HG02763 (cell line): Measurements from ENCODE around the gene NANOS1.

Experiments
- ATAC-seq: cut with Tn5 transposase; IDR thresholded peaks from one replicate; pipeline ENCODE4 v1.9.1; 2021; ENCODE audit warnings: mild to moderate bottlenecking, moderate library complexity; ENCODE audit not compliant: unreplicated experiment

NANOS1 gene

DNA sequence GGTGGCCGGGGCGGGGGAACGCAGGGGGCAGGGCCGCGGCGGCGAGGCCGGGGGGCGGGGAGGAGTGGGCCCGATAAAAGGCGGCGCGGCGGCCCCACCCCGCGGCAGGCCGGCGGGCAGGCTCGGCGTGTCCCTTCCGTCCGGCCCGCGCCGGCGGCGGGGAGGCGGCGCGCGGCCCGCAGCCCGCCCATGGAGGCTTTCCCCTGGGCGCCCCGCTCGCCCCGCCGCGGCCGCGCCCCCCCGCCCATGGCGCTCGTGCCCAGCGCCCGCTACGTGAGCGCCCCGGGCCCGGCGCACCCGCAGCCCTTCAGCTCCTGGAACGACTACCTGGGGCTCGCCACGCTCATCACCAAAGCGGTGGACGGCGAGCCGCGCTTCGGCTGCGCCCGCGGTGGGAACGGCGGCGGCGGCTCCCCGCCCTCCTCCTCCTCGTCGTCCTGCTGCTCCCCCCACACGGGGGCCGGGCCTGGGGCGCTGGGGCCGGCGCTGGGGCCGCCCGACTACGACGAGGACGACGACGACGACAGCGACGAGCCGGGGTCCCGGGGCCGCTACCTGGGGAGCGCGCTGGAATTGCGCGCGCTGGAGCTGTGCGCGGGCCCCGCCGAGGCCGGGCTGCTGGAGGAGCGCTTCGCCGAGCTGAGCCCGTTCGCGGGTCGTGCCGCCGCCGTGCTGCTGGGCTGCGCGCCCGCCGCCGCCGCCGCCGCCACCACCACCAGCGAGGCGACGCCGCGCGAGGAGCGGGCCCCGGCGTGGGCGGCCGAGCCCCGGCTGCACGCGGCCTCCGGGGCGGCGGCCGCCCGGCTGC is at the start of gene NANOS1:
Gene NANOS1, plus strand, starts transcription at position 102 of the 808 bp plus-strand sequence. Its CDS starts 88 bp downstream, at position 190.
- ATAC-seq, result peak; percentile 20

DNA sequence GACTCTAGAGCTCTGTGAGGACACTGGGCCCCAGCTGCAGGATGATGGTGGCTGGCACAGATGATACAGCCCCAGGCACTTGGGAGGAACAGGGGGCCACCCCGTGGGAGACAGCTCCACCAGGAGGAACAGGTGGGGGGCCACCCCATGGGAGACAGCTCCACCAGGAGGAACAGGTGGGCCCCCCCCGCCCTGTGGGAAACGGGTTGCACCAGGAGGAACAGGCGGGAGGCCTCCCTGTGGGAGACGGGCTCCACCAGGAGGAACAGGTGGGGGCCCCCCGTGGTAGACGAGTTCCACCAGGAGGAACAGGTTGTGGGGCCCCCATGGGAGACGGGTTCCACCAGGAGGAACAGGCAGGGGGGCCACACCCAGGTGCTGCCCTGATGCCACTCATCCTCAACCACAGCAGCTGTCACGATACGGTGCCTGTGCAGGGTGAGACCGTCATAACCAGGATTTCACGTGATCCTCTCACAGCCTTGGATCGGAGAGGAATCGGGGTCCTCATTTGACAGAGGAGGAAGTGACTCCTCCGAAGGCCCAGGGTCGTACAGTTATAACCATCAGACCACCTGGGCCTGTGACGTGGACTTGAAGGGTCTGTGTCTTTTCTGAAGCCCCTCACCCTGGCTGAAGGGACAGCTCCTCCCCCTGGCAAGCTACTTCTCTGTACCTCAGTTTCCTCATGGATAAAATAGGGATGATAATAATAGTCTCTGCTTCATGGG is 49.2 kb upstream of the NANOS1 start:
- ATAC-seq, result no peak

- ATAC-seq, result no peak
Observed at GRCh38 chr10:118980870-118981269, 48.6 kb upstream of the NANOS1 start.

- ATAC-seq, result no peak
Observed at GRCh38 chr10:118981946-118982345, 47.6 kb upstream of the NANOS1 start.

GRCh38 chr10:118982366-118982765 is 47.1 kb upstream of the NANOS1 start:
- ATAC-seq, result no peak

DNA sequence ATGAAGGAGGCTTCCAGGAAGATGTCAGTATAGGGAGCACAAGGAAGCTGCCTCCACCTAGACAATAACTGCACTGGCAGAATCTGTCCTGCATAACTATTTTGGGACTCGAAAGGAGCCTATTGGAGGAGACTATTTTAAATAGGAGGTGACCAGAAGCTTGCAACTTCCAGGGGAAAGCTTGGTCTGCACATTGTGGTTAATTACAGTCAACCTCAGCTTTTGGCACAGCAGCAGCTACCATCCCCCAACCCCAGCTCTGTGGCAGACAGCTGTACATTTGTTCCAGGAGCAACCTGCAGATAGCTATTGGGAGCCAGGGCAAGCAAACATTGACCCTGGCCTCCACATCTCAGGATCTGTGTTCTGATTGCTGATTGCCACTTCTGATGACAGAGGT is 46.3 kb upstream of the NANOS1 start:
- no peak for ATAC-seq

GRCh38 chr10:118985576-118985975 is 43.9 kb upstream of the NANOS1 start:
- ATAC-seq, result no peak

GRCh38 chr10:118986815-118987790 is 42.4 kb upstream of the NANOS1 start:
- no peak for ATAC-seq

DNA sequence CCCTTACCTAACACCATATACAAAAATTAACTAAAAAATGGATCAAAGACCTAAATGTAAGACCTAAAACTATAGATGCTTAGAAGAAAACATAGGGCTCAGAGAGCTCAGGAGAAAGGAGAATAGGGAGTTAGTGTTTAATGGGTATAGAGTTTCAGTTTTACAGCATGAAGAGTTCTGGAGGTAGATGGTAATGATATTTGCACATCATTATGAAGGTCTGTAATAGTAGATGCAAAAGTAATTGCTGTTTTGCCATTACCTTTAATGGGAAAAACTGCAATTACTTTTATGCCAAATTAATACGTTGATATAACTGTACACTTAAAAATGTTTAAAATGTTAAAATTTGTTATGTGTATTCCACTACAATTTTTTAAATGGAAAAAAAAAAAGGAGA is 39.2 kb upstream of the NANOS1 start:
- ATAC-seq, result no peak

DNA sequence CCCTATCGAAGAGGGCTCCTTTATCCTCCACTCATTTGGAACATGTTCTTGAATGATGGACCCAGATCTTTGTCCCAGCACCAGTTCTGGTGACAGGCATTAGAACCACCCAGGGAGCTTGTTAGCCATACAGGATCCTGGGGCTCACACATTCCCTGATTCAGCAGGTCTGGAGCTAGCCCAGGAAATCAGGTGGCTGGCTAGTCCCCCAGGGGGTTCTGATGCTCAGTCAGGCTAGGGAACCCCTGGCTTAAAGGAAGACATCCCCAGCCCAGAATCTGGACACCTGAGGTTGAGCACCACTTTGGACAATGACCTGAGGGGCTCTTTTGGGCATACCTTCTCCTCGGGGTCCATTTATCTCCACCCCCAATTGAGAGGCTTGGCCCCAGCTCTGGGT is 37.0 kb upstream of the NANOS1 start:
- no peak for ATAC-seq

DNA sequence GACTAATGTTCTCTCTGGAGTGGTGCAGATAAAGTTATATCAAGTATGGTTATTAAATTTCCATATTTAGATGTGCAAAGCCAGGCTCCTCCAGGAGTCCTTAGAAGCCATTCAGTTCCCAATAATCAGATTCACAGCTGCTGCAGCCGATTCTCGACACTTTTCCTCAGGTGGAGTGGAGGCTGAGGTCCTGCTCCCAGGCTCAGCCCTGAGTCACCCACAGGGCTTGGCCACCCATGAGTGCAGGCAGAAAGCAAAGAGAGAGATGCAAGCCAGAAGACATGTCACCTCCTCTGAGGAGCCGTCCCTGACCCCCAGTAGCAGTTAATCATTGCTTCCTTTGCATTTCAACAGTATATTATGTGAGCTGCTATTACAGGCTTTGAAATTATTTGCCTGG is 36.3 kb upstream of the NANOS1 start:
- no peak for ATAC-seq

DNA sequence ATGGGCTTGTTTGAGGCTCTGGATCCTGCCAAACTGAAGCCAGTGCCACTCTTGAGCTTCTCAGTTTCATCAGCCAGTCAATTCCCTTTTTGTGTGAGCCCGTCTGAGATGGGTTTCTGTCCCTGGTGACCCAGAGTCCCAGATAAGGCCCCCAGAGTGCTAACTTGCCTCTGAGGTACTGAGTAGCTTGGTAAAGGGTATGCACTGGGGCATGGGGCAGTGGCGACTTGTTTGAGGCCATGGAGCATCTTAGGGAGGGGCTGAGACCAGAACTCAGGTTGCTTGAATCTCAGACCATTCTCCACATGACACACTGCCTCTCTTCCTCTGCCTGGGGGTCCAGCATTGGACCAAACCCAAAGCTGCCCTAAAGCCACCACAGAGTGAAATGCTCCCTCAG is 35.2 kb upstream of the NANOS1 start:
- ATAC-seq, result no peak

DNA sequence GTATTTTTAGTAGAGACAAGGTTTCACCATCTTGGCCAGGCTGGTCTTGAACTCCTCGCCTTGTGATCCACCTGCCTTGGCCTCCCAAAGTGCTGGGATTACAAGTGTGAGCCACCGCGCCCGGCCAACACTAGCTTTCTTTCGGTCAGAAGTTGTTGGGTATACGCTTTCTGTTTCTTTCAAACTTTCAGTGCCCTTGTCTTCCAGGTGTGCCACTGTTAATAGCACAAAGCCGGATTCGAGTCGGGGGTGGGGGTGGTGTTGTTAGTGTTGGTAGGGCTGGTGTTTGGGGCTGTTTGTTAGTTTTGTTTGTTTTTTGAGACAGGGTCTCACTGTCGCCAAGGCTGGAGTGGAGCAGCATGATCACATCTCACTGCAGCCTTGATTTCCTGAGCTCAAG is 33.8 kb upstream of the NANOS1 start:
- no peak for ATAC-seq

GRCh38 chr10:118997379-118997778 is 32.1 kb upstream of the NANOS1 start:
- ATAC-seq, result no peak

GRCh38 chr10:118998183-118998582 is 31.3 kb upstream of the NANOS1 start:
- no peak for ATAC-seq

DNA sequence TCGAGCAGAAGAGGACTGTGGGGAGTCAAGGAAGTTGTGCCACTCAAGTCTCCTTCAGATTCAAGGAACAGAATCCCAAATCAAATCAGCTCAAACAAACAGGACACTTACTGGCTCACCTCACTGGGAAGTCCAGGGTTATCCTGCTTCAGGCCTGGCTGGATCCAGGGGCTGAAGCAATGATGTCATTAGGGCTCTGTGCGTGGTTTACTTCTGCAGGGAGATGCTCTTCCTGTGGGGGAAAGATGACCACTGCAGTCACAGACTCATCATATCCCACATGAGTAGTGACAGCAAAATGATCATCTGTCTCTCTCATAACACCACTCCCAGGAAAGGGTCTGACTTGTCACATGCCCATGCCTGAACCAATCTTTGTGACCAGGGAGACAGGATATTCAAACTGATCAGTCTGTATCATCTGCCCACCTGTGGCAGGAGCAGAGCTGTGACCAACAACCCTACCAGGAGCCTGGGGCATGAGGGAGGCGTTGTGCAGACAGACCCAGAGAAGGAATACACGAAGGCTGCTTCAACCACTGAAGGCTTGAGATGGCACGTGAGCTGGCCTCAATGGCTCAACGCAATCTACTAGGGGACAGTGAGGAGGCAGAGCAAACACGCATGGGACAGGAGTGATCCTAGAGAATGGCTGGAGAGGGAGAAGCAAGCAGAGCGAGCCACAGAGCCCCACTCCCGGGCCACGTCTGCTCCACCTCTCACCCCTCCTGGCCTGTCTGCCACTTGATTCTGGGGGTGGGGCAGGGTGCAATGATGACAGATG is 27.6 kb upstream of the NANOS1 start:
- ATAC-seq, result no peak

GRCh38 chr10:119003572-119004289 is 25.8 kb upstream of the NANOS1 start:
- no peak for ATAC-seq

DNA sequence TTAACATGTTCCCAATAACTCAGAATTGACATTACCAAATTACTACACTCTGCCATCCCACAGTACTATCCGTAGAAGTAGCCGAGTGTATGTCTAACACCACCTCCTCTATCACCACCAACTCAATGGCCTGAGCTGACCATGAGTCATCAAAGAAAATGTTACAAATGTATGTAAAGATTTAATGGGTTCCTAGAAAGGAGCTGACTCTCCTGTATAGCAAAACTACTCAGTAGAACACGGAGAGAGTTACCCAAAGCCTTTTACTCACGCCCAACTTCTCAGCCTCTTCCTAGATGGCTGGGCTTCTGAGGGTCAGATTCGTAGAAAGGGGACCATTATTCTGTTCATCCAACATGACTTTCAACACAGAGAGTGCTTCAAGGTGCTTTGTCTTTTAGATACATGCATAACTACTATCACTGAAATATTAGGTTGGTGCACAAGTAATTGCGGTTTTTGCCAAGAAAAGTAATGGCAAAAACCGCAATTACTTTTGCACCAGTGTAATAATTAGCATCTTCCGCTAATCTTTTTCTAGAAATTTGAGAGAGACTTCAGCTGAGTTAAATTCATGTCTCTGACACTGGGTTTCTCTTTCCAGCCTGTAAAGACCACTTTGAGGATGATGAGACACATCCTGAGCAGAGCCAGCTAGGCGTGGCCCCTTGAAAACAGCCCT is 24.0 kb upstream of the NANOS1 start:
- no peak for ATAC-seq
